Inferior parietal cortex (tissue), 1 donor: ENCODE results near the gene SRGAP3.
A peak's percentile ranks its signal among the peaks of the same experiment; 100 is the strongest.

Source experiments
- DNase-seq: peaks from one replicate; pipeline ENCODE4 v3.0.0-alpha.2; 2016; ENCODE audit errors: extremely low spot score

SRGAP3 gene

GRCh38 chr3:9201955-9202354 lies 47.5 kb downstream of the SRGAP3 start:
- no peak for DNase-seq

GRCh38 chr3:9201266-9201665 lies 48.2 kb downstream of the SRGAP3 start:
- no peak for DNase-seq

DNA sequence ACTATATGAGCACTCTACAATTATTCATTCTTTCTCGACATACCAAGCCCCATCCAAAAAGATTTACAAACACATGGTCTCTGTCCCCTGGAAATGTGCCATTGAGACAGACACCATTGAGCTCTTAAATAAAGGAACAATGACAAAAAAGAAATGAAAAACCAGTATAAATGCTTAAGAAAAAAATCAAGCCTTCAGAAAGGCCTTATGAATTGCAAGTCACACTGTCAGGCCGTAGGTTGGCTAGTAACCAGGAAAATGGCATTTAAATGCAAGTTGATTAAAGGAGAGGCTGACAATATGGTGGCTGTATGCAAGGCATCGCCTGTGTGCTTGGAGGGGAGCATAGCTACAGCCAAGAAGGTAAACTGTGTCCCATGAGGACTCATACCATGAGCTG lies 49.7 kb downstream of the SRGAP3 start:
- DNase-seq, result no peak

- DNase-seq, result peak; percentile 68
These were observed 50.5 kb downstream of the SRGAP3 start for GRCh38 chr3:9198899-9199335.

DNA sequence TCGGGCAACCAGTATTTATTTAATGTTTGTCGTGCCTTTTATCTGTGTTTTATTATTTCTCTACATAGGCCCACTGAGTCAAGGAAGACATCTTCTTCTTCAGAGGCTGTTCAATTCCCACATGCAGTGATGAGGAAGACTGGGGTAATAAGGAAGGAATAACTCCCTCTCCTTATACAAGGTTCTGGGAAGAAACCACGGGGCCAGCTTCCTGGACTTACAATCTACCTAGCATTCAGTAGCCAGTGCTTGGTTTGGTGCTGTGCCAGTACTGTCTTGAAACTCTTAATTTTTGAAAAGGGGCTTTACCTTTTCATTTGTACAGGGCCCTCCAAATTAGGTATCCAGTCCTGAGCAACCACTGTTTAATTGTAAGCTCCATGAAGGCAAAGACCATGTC lies 51.2 kb downstream of the SRGAP3 start:
- DNase-seq, result no peak

DNA sequence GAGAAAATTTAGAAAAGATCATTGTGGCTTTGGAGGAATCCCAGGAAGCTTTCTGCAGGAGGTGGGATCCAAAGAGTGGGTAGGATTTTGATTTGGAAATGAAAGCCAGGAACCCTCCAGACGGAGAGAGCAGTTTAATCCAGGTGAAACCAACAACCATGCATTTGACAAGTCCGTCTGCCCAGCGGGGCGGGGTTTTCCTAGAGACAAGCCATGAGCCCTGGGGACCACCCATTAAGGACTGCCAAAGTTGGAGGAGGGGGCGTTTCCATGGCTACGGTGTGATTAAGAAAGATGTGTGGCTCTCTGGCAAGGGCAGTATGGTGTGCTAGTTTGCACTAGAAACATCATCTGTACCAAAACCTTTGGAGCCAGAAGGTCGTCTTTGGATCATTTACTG lies 53.4 kb downstream of the SRGAP3 start:
- no peak for DNase-seq

GRCh38 chr3:9195390-9195789 lies 54.1 kb downstream of the SRGAP3 start:
- DNase-seq, result no peak

GRCh38 chr3:9194509-9195184 lies 54.8 kb downstream of the SRGAP3 start:
- DNase-seq, result no peak

- no peak for DNase-seq
These were observed 55.7 kb downstream of the SRGAP3 start for GRCh38 chr3:9193633-9194195.

GRCh38 chr3:9193211-9193610 lies 56.2 kb downstream of the SRGAP3 start:
- no peak for DNase-seq

DNA sequence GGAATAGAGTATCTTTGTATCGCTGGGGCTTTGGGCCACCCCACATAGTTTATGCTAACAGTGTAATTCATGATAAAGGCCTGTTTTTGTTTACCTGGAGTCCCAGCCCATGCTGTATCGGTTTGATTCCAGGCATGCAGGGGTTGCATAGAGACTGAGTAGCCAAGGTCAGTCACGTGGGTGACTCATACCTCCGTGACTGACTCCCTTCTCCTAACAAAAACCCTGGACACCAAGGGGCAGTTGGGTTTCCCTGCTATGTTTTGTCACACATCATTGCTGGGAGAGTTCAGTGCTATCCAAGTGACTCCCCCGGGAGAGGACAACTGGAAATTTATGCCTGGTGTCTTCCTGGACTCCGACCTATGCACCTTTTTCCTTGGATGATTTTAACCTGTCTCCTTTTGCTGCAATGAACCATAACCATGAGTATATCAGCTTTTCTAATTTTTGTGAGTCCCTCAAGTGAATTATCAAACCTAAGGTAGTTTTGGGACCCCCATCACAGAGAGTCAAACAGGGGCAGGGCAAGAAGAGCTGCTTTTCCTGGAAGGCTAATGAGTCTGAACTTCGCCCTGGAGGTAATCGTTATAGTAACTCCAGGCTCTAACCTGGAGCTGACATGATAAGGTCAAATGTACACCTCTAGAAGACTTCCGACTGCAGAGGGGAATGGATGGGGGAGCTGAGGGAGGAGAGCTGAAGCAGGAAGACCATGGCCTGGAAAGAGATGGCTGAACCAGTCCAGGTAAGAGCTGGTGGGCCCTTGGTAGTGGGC lies 57.0 kb downstream of the SRGAP3 start:
- no peak for DNase-seq

DNA sequence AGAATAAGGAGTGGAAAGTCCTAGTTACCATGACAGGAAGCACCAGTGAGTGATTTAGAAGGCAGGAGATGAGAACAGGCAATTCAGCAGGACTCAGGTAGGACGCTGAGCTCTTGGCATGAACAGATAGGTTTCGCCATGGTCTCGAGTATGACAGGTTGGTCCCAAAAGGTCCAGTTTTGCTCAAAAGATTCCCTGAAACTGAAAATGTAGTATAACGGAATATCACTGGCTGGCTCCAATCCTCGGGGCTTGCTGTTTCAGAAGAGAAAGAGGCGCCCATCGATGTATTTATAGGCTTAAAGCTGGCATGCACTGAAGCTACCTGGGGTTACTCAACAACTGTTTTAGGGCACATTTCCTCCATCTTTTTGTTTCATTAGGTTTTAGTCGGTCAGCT lies 59.2 kb downstream of the SRGAP3 start:
- DNase-seq, result no peak

DNA sequence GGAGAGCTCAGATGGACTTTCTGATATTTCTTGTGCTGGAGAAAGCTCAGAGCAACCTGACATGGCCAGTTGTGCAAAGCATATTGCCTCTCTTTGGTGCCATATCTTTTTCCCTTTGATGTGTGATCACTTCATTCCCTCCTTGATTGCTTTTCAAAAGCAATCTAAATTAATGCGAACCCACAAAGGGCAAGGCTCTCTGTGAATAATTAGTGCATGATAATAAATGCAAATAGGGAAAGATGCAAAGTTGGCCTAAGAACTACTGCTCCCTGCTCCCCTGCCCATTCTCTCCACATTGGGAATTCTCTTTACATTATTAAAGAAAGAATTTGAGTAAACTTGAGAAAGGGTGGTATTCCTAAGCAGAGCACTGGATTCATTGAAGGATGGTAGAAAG lies 60.9 kb downstream of the SRGAP3 start:
- DNase-seq, result no peak

GRCh38 chr3:9185701-9186100 lies 63.7 kb downstream of the SRGAP3 start:
- DNase-seq, result no peak

GRCh38 chr3:9185046-9185445 lies 64.4 kb downstream of the SRGAP3 start:
- no peak for DNase-seq

GRCh38 chr3:9184461-9184835 lies 65.0 kb downstream of the SRGAP3 start:
- DNase-seq, result no peak

DNA sequence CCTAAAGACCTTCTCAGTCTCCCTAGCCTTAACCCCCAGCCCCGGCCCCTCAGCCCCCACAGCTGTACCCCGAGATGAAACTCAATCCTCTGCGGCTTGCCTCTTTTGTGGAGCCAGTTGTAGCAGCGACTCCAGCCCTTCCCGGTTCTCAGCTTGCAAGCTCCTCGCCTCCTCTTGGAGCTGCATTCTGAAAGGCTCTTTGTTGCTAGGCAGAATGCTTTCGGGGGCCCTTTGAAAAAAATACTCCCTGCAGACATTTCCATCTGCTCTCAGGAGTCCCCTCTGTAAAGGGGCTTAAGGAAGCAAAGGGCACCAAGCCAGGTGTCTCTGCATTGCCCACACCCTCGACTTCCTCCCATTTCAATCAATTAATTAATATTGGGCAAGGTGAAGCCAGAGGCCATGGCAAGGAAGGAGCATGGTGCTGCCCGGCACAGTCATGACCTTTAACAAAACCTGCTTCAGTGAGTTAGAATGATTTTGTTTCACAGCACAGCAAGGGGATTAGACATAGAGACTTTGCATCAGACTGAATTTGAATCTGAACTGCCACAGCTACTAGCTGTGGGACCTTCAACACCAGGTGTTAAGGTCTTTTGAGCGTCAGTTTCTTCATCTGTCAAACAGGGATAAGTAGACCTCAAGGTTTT lies 65.5 kb downstream of the SRGAP3 start:
- peak; percentile 63 for DNase-seq

- peak; percentile 81 for DNase-seq
These were observed 66.4 kb downstream of the SRGAP3 start for GRCh38 chr3:9183011-9183410.

DNA sequence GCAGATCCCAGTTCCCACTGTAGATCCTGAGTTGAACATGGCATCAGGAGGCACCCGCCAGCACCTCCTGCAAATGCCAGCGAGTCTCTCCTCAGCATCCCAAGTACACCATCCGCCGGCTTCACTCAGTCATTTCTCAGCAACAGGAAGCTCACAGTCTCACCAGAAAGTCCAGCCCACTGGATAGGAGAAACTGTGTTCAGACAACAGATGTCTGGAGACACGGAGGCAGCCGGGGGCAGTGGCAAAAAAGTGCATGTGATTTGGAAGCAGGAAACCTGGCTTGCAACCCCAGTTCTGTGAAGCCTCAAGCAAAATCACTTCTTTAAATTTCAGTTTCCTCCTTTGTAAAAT lies 68.7 kb downstream of the SRGAP3 start:
- DNase-seq, result peak; percentile 48

- DNase-seq, result no peak
These were observed 69.4 kb downstream of the SRGAP3 start for GRCh38 chr3:9179826-9180763.

DNA sequence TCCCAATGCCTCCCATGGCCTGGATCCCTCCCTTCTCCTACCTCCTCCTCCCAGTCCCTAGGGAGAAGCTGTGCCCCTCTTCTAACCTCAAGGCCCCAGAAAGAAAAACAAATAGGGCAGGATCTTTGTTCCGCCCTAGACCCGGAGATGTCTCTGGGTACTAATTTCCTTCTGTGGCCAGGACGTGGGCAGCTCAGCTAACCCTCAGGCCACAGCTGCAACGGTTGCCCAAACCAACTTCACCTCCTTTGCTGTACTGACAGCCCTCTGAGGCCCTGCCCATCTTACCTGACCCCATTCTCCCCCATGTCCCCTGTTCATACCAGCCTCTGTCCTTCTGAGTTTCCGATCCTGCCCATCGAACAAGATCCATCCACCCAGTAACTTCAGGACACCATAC lies 70.7 kb downstream of the SRGAP3 start:
- DNase-seq, result no peak

- no peak for DNase-seq
These were observed 74.0 kb downstream of the SRGAP3 start for GRCh38 chr3:9175421-9175820.
